DOHH2 (cell line): ENCODE data around the gene GSS.

ENCODE experiments used
- CTCF ChIP-seq: fragments of 200-600 bp; sonication (generic); IDR thresholded peaks from one replicate; pipeline ENCODE4 v1.5.1; 2014; ENCODE audit warnings: antibody characterized with exemption, mild to moderate bottlenecking, low read depth, low read length; ENCODE audit not compliant: poor library complexity, severe bottlenecking
- EZH2phosphoT487 ChIP-seq: fragments of 200-600 bp; sonication (generic); IDR thresholded peaks from 2 replicates; pipeline ENCODE4 v1.6.1; 2017; ENCODE audit warnings: borderline replicate concordance, mild to moderate bottlenecking, antibody characterized with exemption, low read length, moderate library complexity, mixed read lengths

- no peak for TF ChIP-seq CTCF
- no peak for TF ChIP-seq EZH2phosphoT487
These were observed 69.5 kb downstream of the GSS start for GRCh38 chr20:34886122-34886521.
